GM12878 (cell line): ENCODE data around the gene SPDYE4. TPM values are rescaled to one million over a fixed set of nuclear protein-coding genes. Genes with fewer than 3 reads are reported as not detected.

ENCODE experiments used
- ATAC-seq: fragments of 200-7000 bp; cut with Tn5 transposase; 3 replicates; pipeline ENCODE4 v1.9.1; 2020; ENCODE audit warnings: mild to moderate bottlenecking, moderate library complexity
- BruUV-seq: library from RNA; stranded (reverse); fragments of 400-500 nt; replicated peaks from 2 replicates; lab custom pipeline; 2021; lab: Mats Ljungman, UMichigan
- CTCF ChIA-PET: fragments of 300-600 bp; sonication (Branson Sonifier 250); formaldehyde crosslinking; extraction: SDS; loops from one replicate; lab custom pipeline; 2021; ENCODE audit warnings: inconsistent platforms; lab: Yijun Ruan, JAX
- POLR2A ChIA-PET: fragments of 350-600 bp; formaldehyde crosslinking; extraction: SDS; loops from one replicate; lab custom pipeline; 2021; ENCODE audit warnings: inconsistent platforms; lab: Charles Lee
- RAD21 ChIA-PET: fragments of 300-600 bp; sonication (Branson Sonifier 250); formaldehyde crosslinking; loops from one replicate; lab custom pipeline; 2023; ENCODE audit warnings: antibody characterized with exemption; ENCODE audit not compliant: unreplicated experiment; lab: Charles Lee
- SMC1A ChIA-PET: fragments of 300-600 bp; sonication (Branson Sonifier 250); formaldehyde crosslinking; loops from one replicate; lab custom pipeline; 2023; ENCODE audit not compliant: unreplicated experiment, uncharacterized antibody; lab: Charles Lee
- DNase-seq: peaks from one replicate; pipeline ENCODE4 v3.0.0-alpha.2; 2011; ENCODE audit warnings: low read depth, low spot score
- FAIRE-seq: peaks from 3 replicates; lab custom pipeline; 2011; peaks lifted over from hg19 to GRCh38; lab: Jason Lieb, UNC
- H2AFZ ChIP-seq: 2 replicates; pipeline ENCODE4 v1.6.0; 2011; ENCODE audit warnings: low read depth, low read length, control low read depth; ENCODE audit not compliant: control insufficient read depth
- H3K27ac ChIP-seq: 2 replicates; pipeline ENCODE4 v1.5.1; 2011; ENCODE audit warnings: control low read depth; ENCODE audit not compliant: control insufficient read depth, insufficient read depth
- H3K27me3 ChIP-seq, 2 experiments: replicated peaks in 1 of 2; 2 replicates each; pipeline versions ENCODE4 v1.6.0 to v1.6.1; 2011; ENCODE audit warnings: low read length in 1 of 2; ENCODE audit not compliant: control insufficient read depth in 2 of 2, insufficient read depth in 2 of 2
- H3K36me3 ChIP-seq, 2 experiments: 2 replicates each; pipeline ENCODE4 v1.5.1; 2011; ENCODE audit warnings: low read length in 1 of 2; ENCODE audit not compliant: control insufficient read depth in 2 of 2, insufficient read depth in 2 of 2
- H3K4me1 ChIP-seq: 2 replicates; pipeline ENCODE4 v1.6.1; 2011; ENCODE audit warnings: mild to moderate bottlenecking, low read length, moderate library complexity, mixed read lengths; ENCODE audit not compliant: control insufficient read depth, insufficient read depth
- H3K4me2 ChIP-seq: 2 replicates; pipeline ENCODE4 v1.6.0; 2011; ENCODE audit warnings: control low read depth; ENCODE audit not compliant: control insufficient read depth, insufficient read depth
- H3K4me3 ChIP-seq: fragments of 200-600 bp; sonication (generic); 2 replicates; pipeline ENCODE4 v1.5.1; 2016
- H3K79me2 ChIP-seq: 2 replicates; pipeline ENCODE4 v1.6.0; 2011; ENCODE audit warnings: low read length; ENCODE audit not compliant: control insufficient read depth, insufficient read depth
- H3K9ac ChIP-seq: 2 replicates; pipeline ENCODE4 v1.8.0; 2011; ENCODE audit warnings: low read length, control low read depth, mixed read lengths; ENCODE audit not compliant: control insufficient read depth, insufficient read depth
- H3K9me3 ChIP-seq: replicated peaks from 3 replicates; pipeline ENCODE4 v1.5.1; 2011; ENCODE audit warnings: mild to moderate bottlenecking, low read length; ENCODE audit not compliant: control insufficient read depth, insufficient read depth
- H4K20me1 ChIP-seq: 2 replicates; pipeline ENCODE4 v1.6.0; 2011; ENCODE audit not compliant: control insufficient read depth, insufficient read depth
- MXI1 ChIP-seq: fragments of 150-350 bp; IDR thresholded peaks from 2 replicates; pipeline ENCODE4 v1.6.1; 2011; ENCODE audit warnings: low read depth, mild to moderate bottlenecking, inconsistent platforms, low read length, improper control_type of control experiment
- NBN ChIP-seq: fragments of 450-650 bp; IDR thresholded peaks from 2 replicates; pipeline ENCODE4 v1.6.1; 2016
- POLR2A ChIP-seq: IDR thresholded peaks from 2 replicates; pipeline ENCODE4 v1.6.1; 2011; ENCODE audit warnings: low read depth, mild to moderate bottlenecking, low read length
- POLR2AphosphoS2 ChIP-seq: IDR thresholded peaks from 2 replicates; pipeline ENCODE4 v1.6.1; 2011; ENCODE audit warnings: low read depth, mild to moderate bottlenecking, low read length, improper control_type of control experiment, moderate library complexity
- POLR2AphosphoS5 ChIP-seq: IDR thresholded peaks from 2 replicates; pipeline ENCODE4 v1.6.1; 2011; ENCODE audit warnings: mild to moderate bottlenecking, low read length, inconsistent platforms
- WGBS: methylation state at CpG from one replicate; pipeline ENCODE4 v1.1.6; 2016; ENCODE audit warnings: low lambda C conversion rate; ENCODE audit not compliant: insufficient replicate concordance, insufficient coverage; ENCODE audit errors: missing lambda C conversion rate; 5-methylcytosine and 5-hydroxymethylcytosine counted together
- in situ Hi-C: fragments of 300-500 bp; cut with MboI; formaldehyde crosslinking; loops from 9 replicates; pipeline ENCODE4 v1.14.3; 2018; ENCODE audit warnings: mixed read lengths
- intact Hi-C: fragments of 100-400 bp; cut with micrococcal nuclease; formaldehyde crosslinking; loops from one replicate; pipeline ENCODE4 v1.14.2; 2022; ENCODE audit not compliant: unreplicated experiment
- polyA plus RNA-seq, 11 experiments: library from polyadenylated mRNA; depleted of rRNA in 4 of 11; unstranded in 6 of 11; stranded (reverse) in 5 of 11; fragments of >200 nt; fragmentation: Nextera tagmentation in 4 of 11; fragmentation: Illumina TruSeq in 1 of 11; extraction: Ambion mirVana in 4 of 11; extraction: Trizol in 1 of 11; gene quantifications; 1 replicate in 1 of 11; 2 replicates in 10 of 11; pipeline versions ENCODE4 v1.2.1 to v1.2.3, GENCODE V29; 2011 to 2016; ENCODE audit warnings: inconsistent platforms in 2 of 11, missing spikeins in 2 of 11, low read depth in 1 of 11
- total RNA-seq, 4 experiments: library from RNA; depleted of rRNA in 3 of 4; stranded (reverse); fragments of >200 nt in 3 of 4; fragmentation: Illumina TruSeq in 1 of 4; extraction: Trizol in 1 of 4; gene quantifications; 2 replicates each; pipeline versions ENCODE4 v1.2.1 to v1.2.3, GENCODE V29; 2013 to 2021

SPDYE4 gene
- total and polyA plus RNA-seq, 10 of the 15 experiments (the other 5 are each of a cell fraction or from before 2014, with no cell fraction given) = 0.07 to 0.18 TPM; not detected in 8

- Histone ChIP-seq H3K27ac (no peak overlapping the region), H4K20me1 (no peaks in the 10 kb centered on the region), H3K79me2 (no peaks in the 10 kb centered on the region), H3K9me3 (no peaks in the 10 kb centered on the region), H3K9ac (no peak overlapping the region), H3K27me3 (no peaks in the 10 kb centered on the region), H3K4me1 (no peaks in the 10 kb centered on the region), H3K4me3 (no peak overlapping the region), H3K4me2 (no peak overlapping the region), H2AFZ (no peak overlapping the region), H3K36me3 (peaks cover 25 to 26% of the 10 kb centered on the region in 2 experiments)
- no peak for DNase-seq
- 96% methylated on average over 23 of the region's 23 CpGs for WGBS
- SMC1A ChIA-PET = no interaction called here
- no TSS peak for BruUV-seq
- no peak for FAIRE-seq
- TF ChIP-seq POLR2AphosphoS2 (peak; percentile 42; the same call in 1 of the 2 replicates), POLR2AphosphoS5 (peak; percentile 24; the same call in 1 of the 2 replicates), NBN (no peak)
- in situ Hi-C loops (no loop called here), intact Hi-C loops (no loop called here)
- CTCF ChIA-PET = interaction anchor here (0.6 to 1.9 kb wide), 2 partner anchors 13 to 200 kb away, joined by 3 to 9 read pairs; no protein-coding TSS in a partner anchor
- RAD21 ChIA-PET = no interaction called here
- no peak for ATAC-seq
- POLR2A ChIA-PET = no interaction called here
Measured at GRCh38 chr17:8798176-8798845, 40.0 kb upstream of the SPDYE4 start.

GRCh38 chr17:8797621-8798175 lies 39.4 kb upstream of the SPDYE4 start:
- no peaks in the 10 kb centered on the region for H3K27me3 ChIP-seq
- TF ChIP-seq POLR2A = peak; percentile 25; the same call in 1 of the 2 replicates
- no peak for TF ChIP-seq MXI1
- TF ChIP-seq, all 136 proteins: peak for 1
- ChIA-PET CTCF (interaction anchor here (0.6 to 1.9 kb wide), 2 partner anchors 12 to 201 kb away, joined by 3 to 9 read pairs; no protein-coding TSS in a partner anchor), POLR2A (no interaction called here), RAD21 (no interaction called here), SMC1A (no interaction called here)
- H3K79me2 ChIP-seq = no peaks in the 10 kb centered on the region
- ATAC-seq (no peak), DNase-seq (no peak), FAIRE-seq (no peak)
- H3K4me1 ChIP-seq = no peaks in the 10 kb centered on the region
- BruUV-seq = no TSS peak
- in situ Hi-C loops (no loop called here), intact Hi-C loops (no loop called here)
- H3K4me3 ChIP-seq = no peak overlapping the region
- no peak overlapping the region for H3K27ac ChIP-seq
- H3K9me3 ChIP-seq = no peaks in the 10 kb centered on the region
- no peaks in the 10 kb centered on the region for H4K20me1 ChIP-seq
- peaks cover 20 to 21% of the 10 kb centered on the region in 2 experiments for H3K36me3 ChIP-seq
- H3K4me2 ChIP-seq = no peak overlapping the region
- 88% methylated on average over 14 of the region's 14 CpGs for WGBS
- no peak overlapping the region for H2AFZ ChIP-seq
- H3K9ac ChIP-seq = no peak overlapping the region
